Loucy (cell line): Measurements from ENCODE around the gene POC1B.

Experiments
- H2AFZ ChIP-seq: fragments of 200-600 bp; sonication (generic); 2 replicates; pipeline ENCODE4 v1.6.0; 2016; ENCODE audit warnings: antibody characterized with exemption, mild to moderate bottlenecking, low read length, moderate library complexity
- H3F3A ChIP-seq: fragments of 200-600 bp; 2 replicates; pipeline ENCODE4 v1.6.0; 2016; ENCODE audit warnings: antibody characterized with exemption, low read depth, mild to moderate bottlenecking
- H3K27me3 ChIP-seq: fragments of 200-600 bp; sonication (generic); 2 replicates; pipeline ENCODE4 v1.6.1; 2014; ENCODE audit warnings: low read length, mild to moderate bottlenecking; ENCODE audit not compliant: insufficient read depth, poor library complexity, severe bottlenecking
- H3K36me3 ChIP-seq: fragments of 200-600 bp; sonication (generic); 2 replicates; pipeline ENCODE4 v1.6.1; 2016; ENCODE audit warnings: low read length; ENCODE audit not compliant: insufficient read depth
- H3K4me1 ChIP-seq: fragments of 200-600 bp; sonication (generic); 2 replicates; pipeline ENCODE4 v1.5.1; 2014; ENCODE audit warnings: low read length, mild to moderate bottlenecking; ENCODE audit not compliant: insufficient read depth, poor library complexity, severe bottlenecking
- H3K4me2 ChIP-seq: fragments of 200-600 bp; sonication (generic); 2 replicates; pipeline ENCODE4 v1.6.0; 2014; ENCODE audit warnings: antibody characterized with exemption, low read length, low read depth, mild to moderate bottlenecking; ENCODE audit not compliant: poor library complexity, severe bottlenecking
- H3K4me3 ChIP-seq: fragments of 200-600 bp; sonication (generic); 2 replicates; pipeline ENCODE4 v1.5.1; 2014; ENCODE audit warnings: low read length, mild to moderate bottlenecking, mixed read lengths; ENCODE audit not compliant: poor library complexity, severe bottlenecking
- H3K79me2 ChIP-seq: fragments of 200-600 bp; sonication (generic); 2 replicates; pipeline ENCODE4 v1.6.1; 2014; ENCODE audit warnings: low read length; ENCODE audit not compliant: insufficient read depth
- H3K9ac ChIP-seq: fragments of 200-600 bp; sonication (generic); 2 replicates; pipeline ENCODE4 v1.6.0; 2014; ENCODE audit warnings: mild to moderate bottlenecking, low read depth, low read length, moderate library complexity; ENCODE audit not compliant: poor library complexity, severe bottlenecking
- H3K9me2 ChIP-seq: fragments of 200-600 bp; sonication (generic); replicated peaks from 2 replicates; pipeline ENCODE4 v1.6.1; 2016; ENCODE audit warnings: low read depth, low read length, mixed read lengths
- H3K9me3 ChIP-seq: fragments of 200-600 bp; sonication (generic); 2 replicates; pipeline ENCODE4 v1.6.1; 2014; ENCODE audit warnings: mild to moderate bottlenecking, antibody characterized with exemption, low read length, low read depth; ENCODE audit not compliant: insufficient read depth
- H4K20me1 ChIP-seq: fragments of 200-600 bp; sonication (generic); 2 replicates; pipeline ENCODE4 v1.6.0; 2014; ENCODE audit warnings: antibody characterized with exemption, low read length, mild to moderate bottlenecking; ENCODE audit not compliant: insufficient read depth, poor library complexity, severe bottlenecking
- CTCF ChIP-seq: fragments of 200-600 bp; sonication (generic); conservative IDR thresholded peaks from 2 replicates; pipeline ENCODE4 v1.5.1; 2014; ENCODE audit warnings: mild to moderate bottlenecking, antibody characterized with exemption, low read length
- EZH2phosphoT487 ChIP-seq: fragments of 200-600 bp; IDR thresholded peaks from 2 replicates; pipeline ENCODE4 v1.6.1; 2018; ENCODE audit warnings: antibody characterized with exemption, mild to moderate bottlenecking, moderate library complexity, borderline replicate concordance

POC1B gene

DNA sequence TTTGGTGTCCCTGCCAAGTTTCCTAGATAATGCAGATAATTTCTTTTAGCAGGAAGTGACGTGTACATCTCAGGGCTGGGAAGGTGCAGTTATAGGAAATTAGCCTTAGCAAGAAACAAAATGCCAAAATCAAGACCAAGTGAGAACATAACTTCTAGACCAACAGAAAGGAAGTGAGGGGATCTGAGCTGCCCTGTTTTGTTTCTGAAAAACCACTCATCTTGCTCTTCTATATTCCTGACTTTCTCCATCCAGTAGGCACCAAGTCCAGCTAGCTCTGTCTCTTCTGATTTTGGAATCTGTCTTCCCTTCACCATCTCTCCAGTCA is 149.7 kb downstream of the POC1B start:
- no peaks in the 10 kb centered on the region for H4K20me1 ChIP-seq
- H3K4me2 ChIP-seq = no peak overlapping the region
- no peaks in the 10 kb centered on the region for H3K9me3 ChIP-seq
- H3K9me2 ChIP-seq = no peaks in the 10 kb centered on the region
- no peaks in the 10 kb centered on the region for H3K79me2 ChIP-seq
- H3K36me3 ChIP-seq = no peaks in the 10 kb centered on the region
- H3K27me3 ChIP-seq = no peaks in the 10 kb centered on the region
- no peak overlapping the region for H2AFZ ChIP-seq
- TF ChIP-seq EZH2phosphoT487 = no peak
- TF ChIP-seq CTCF = no peak
- no peak overlapping the region for H3K4me3 ChIP-seq
- no peaks in the 10 kb centered on the region for H3F3A ChIP-seq
- no peak overlapping the region for H3K9ac ChIP-seq
- H3K4me1 ChIP-seq = peaks cover under 1% of the 10 kb centered on the region

- H4K20me1 ChIP-seq = no peaks in the 10 kb centered on the region
- TF ChIP-seq CTCF (no peak), EZH2phosphoT487 (no peak)
- H3K4me2 ChIP-seq = no peak overlapping the region
Observed at GRCh38 chr12:89373763-89374572, 151.9 kb downstream of the POC1B start.

DNA sequence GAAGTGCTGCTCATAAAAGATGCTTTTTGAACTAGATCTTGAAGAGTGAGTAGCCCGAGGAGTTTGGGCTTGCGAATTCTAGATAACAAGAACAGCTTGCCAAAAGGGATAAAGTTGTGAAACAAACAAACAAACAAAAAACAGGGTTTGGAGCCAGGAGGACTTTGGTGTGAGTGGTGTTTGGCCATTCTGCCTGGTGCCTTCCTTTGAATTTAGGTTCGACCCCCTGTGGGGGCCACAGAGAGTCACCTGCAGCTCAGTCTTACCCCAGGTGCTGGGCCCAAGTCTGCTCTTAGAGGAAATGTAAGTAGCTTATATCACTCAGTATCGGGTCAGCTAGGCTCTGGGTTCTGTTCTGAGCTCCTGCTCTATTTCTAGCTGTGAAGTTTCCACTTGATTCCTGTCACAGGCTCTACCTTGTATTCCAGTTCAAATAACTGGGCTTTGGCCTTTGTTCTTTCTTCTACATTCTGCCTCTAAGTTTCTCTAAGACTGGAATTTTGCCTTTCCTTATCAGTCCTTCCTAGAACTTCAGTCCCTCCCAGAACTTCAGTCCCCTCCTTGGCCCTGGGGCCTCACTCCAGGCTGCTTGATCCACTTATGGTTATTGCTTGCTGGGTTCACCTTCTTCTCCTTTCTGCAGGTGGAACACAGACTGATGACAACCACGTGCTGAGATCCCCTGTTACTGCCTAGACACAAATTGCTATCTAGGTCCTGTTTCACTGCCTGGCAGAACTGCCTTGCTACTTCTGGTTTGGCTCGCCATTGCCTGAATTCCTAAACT is 153.1 kb downstream of the POC1B start:
- H3K4me2 ChIP-seq = no peak overlapping the region
- H3K36me3 ChIP-seq = no peaks in the 10 kb centered on the region
- no peak overlapping the region for H3K4me3 ChIP-seq
- TF ChIP-seq EZH2phosphoT487 = no peak
- TF ChIP-seq CTCF = no peak
- H3F3A ChIP-seq = no peaks in the 10 kb centered on the region
- no peaks in the 10 kb centered on the region for H3K79me2 ChIP-seq
- H3K27me3 ChIP-seq = no peaks in the 10 kb centered on the region
- no peaks in the 10 kb centered on the region for H4K20me1 ChIP-seq
- no peak overlapping the region for H3K9ac ChIP-seq
- peaks cover 11% of the 10 kb centered on the region for H3K4me1 ChIP-seq
- H3K9me3 ChIP-seq = no peaks in the 10 kb centered on the region
- H3K9me2 ChIP-seq = no peaks in the 10 kb centered on the region
- no peak overlapping the region for H2AFZ ChIP-seq

More at GRCh38 chr12:89373763-89374572, 151.9 kb downstream of the POC1B start:
- Histone ChIP-seq H3K36me3 (no peaks in the 10 kb centered on the region), H3K9ac (no peak overlapping the region), H3K9me3 (no peaks in the 10 kb centered on the region), H3K9me2 (no peaks in the 10 kb centered on the region), H3K4me3 (no peak overlapping the region), H3K27me3 (no peaks in the 10 kb centered on the region), H3K4me1 (peaks cover 11% of the 10 kb centered on the region), H3F3A (no peaks in the 10 kb centered on the region), H3K79me2 (no peaks in the 10 kb centered on the region), H2AFZ (no peak overlapping the region)
